CD4-positive, alpha-beta T cell treated with Interferon alpha-2 for 1 hour (primary cell): ENCODE measurements around the gene KRT32.

Source experiments
- DNase-seq, 2 donors: peaks; one replicate each; pipeline ENCODE4 v3.0.0-alpha.2; 2020 to 2022

KRT32 gene

GRCh38 chr17:41466988-41467387, at the start of gene KRT32:
Gene KRT32 (minus strand): TSS chr17:41467386. CDS start chr17:41467325, 61 bp downstream.
- DNase-seq, result no peak

- no peak for DNase-seq
These were observed 49.7 kb upstream of the KRT32 start for GRCh38 chr17:41516830-41517283.

GRCh38 chr17:41516147-41516829, 49.1 kb upstream of the KRT32 start:
- no peak for DNase-seq

GRCh38 chr17:41513168-41513547, 46.0 kb upstream of the KRT32 start:
- DNase-seq, result no peak

GRCh38 chr17:41512546-41513167, 45.5 kb upstream of the KRT32 start:
- no peak for DNase-seq

GRCh38 chr17:41511716-41512115, 44.5 kb upstream of the KRT32 start:
- no peak for DNase-seq

GRCh38 chr17:41511116-41511515, 43.9 kb upstream of the KRT32 start:
- no peak for DNase-seq

- no peak for DNase-seq
These were observed 43.3 kb upstream of the KRT32 start for GRCh38 chr17:41510251-41511065.

- no peak for DNase-seq
These were observed 40.2 kb upstream of the KRT32 start for GRCh38 chr17:41507315-41507880.

GRCh38 chr17:41505809-41506767, 38.9 kb upstream of the KRT32 start:
- no peak for DNase-seq

- DNase-seq, result no peak
These were observed 38.0 kb upstream of the KRT32 start, which contains the start of gene KRT13 for GRCh38 chr17:41505007-41505808. Gene KRT13 (minus strand): TSS chr17:41505612. CDS start chr17:41505550, 62 bp downstream.

GRCh38 chr17:41504246-41504977, 37.2 kb upstream of the KRT32 start:
- no peak for DNase-seq

GRCh38 chr17:41503202-41503601, 36.0 kb upstream of the KRT32 start:
- no peak for DNase-seq

GRCh38 chr17:41500131-41500911, 33.1 kb upstream of the KRT32 start:
- no peak for DNase-seq

GRCh38 chr17:41499714-41500113, 32.5 kb upstream of the KRT32 start:
- DNase-seq, result no peak

- DNase-seq, result no peak
These were observed 31.1 kb upstream of the KRT32 start for GRCh38 chr17:41498276-41498675.

GRCh38 chr17:41496803-41497484, 29.8 kb upstream of the KRT32 start:
- peak; percentile 71 to 72 for DNase-seq

- DNase-seq, result no peak
These were observed 27.3 kb upstream of the KRT32 start for GRCh38 chr17:41494524-41494923.

- no peak for DNase-seq
These were observed 25.6 kb upstream of the KRT32 start for GRCh38 chr17:41492771-41493170.
